HepG2 (cell line): ENCODE results near the gene MAN1B1. TPM values are rescaled to one million over a fixed set of nuclear protein-coding genes. Genes with fewer than 3 reads are reported as not detected.

ENCODE experiments used
- ATAC-seq: fragments of 200-7000 bp; cut with Tn5 transposase; 3 replicates; pipeline ENCODE4 v1.9.1; 2020; ENCODE audit warnings: mild to moderate bottlenecking, moderate library complexity
- BruUV-seq: library from RNA; stranded (reverse); fragments of 400-500 nt; replicated peaks from 2 replicates; lab custom pipeline; 2021; lab: Mats Ljungman, UMichigan
- CTCF ChIA-PET: fragments of 300-600 bp; formaldehyde crosslinking; extraction: SDS; loops from one replicate; lab custom pipeline; 2021; ENCODE audit warnings: low total read pairs, inconsistent platforms, low intra/inter-chr PET ratio; lab: Yijun Ruan, JAX
- POLR2A ChIA-PET: fragments of 350-600 bp; sonication (Branson Sonifier 250); formaldehyde crosslinking; loops from one replicate; lab custom pipeline; 2020; ENCODE audit warnings: antibody characterized with exemption, inconsistent platforms; lab: Yijun Ruan, JAX
- DNase-seq: peaks from one replicate; pipeline ENCODE4 v3.0.0-alpha.2; 2015; ENCODE audit warnings: low spot score
- FAIRE-seq: peaks from 3 replicates; lab custom pipeline; 2011; peaks lifted over from hg19 to GRCh38; lab: Jason Lieb, UNC
- H2AFZ ChIP-seq: one replicate; pipeline ENCODE4 v1.6.1; 2011; ENCODE audit warnings: low read length, inconsistent platforms
- H3K27ac ChIP-seq: fragments of 300-600 bp; 3 replicates; pipeline ENCODE4 v1.8.0; 2011; ENCODE audit warnings: mixed run types, mild to moderate bottlenecking, mixed read lengths, low read length, inconsistent platforms; ENCODE audit not compliant: insufficient read depth; ENCODE audit errors: extremely low read length
- H3K27me3 ChIP-seq, 2 experiments: fragments of 200-600 bp in 1 of 2; 2 replicates in 1 of 2; 3 replicates in 1 of 2; pipeline versions ENCODE4 v1.6.0 to v1.8.0; 2011; ENCODE audit warnings: low read length in 2 of 2, mild to moderate bottlenecking in 2 of 2, moderate library complexity in 2 of 2, inconsistent platforms in 1 of 2; ENCODE audit not compliant: insufficient read depth in 2 of 2, control insufficient read depth in 1 of 2
- H3K36me3 ChIP-seq, 2 experiments: fragments of 200-600 bp in 1 of 2; replicated peaks in 1 of 2; 2 replicates in 1 of 2; 3 replicates in 1 of 2; pipeline versions ENCODE4 v1.5.1 to v1.8.0; 2011; ENCODE audit warnings: low read length in 2 of 2, inconsistent platforms in 1 of 2; ENCODE audit not compliant: insufficient read depth in 2 of 2, control insufficient read depth in 1 of 2
- H3K4me1 ChIP-seq: 2 replicates; pipeline ENCODE4 v1.5.1; 2012; ENCODE audit warnings: low read length, inconsistent platforms; ENCODE audit not compliant: insufficient read depth
- H3K4me2 ChIP-seq: 2 replicates; pipeline ENCODE4 v1.6.0; 2011; ENCODE audit warnings: low read depth, low read length, inconsistent platforms
- H3K4me3 ChIP-seq, 3 experiments: fragments of 200-600 bp in 1 of 3; sonication (generic), shearing (Covaris generic) in 1 of 3; replicated peaks in 1 of 3; 2 replicates each; pipeline ENCODE4 v1.5.1; 2011 to 2016; ENCODE audit warnings: low read length in 3 of 3, inconsistent platforms in 2 of 3, low read depth in 2 of 3, mild to moderate bottlenecking in 2 of 3, control low read depth in 1 of 3, mixed read lengths in 1 of 3; ENCODE audit not compliant: insufficient read depth in 1 of 3
- H3K79me2 ChIP-seq: one replicate; pipeline ENCODE4 v1.6.1; 2011; ENCODE audit warnings: low read length, inconsistent platforms; ENCODE audit not compliant: insufficient read depth
- H3K9ac ChIP-seq: 2 replicates; pipeline ENCODE4 v1.6.0; 2011; ENCODE audit warnings: mild to moderate bottlenecking, low read depth, low read length, inconsistent platforms; ENCODE audit not compliant: insufficient read depth
- H3K9me3 ChIP-seq: 2 replicates; pipeline ENCODE4 v1.5.1; 2012; ENCODE audit warnings: mild to moderate bottlenecking, low read length
- H4K20me1 ChIP-seq: 2 replicates; pipeline ENCODE4 v1.6.0; 2011; ENCODE audit warnings: inconsistent platforms, mild to moderate bottlenecking, low read length, moderate library complexity; ENCODE audit not compliant: insufficient read depth
- CBX5 ChIP-seq: sonication (generic); formaldehyde crosslinking; IDR thresholded peaks from 2 replicates; pipeline ENCODE4 v1.4.0; 2020; ENCODE audit warnings: missing genetic modification reagents, borderline replicate concordance
- IKZF4 ChIP-seq: sonication (generic); formaldehyde crosslinking; IDR thresholded peaks from 2 replicates; pipeline ENCODE4 v1.5.1; 2020; ENCODE audit warnings: borderline replicate concordance, mild to moderate bottlenecking, low read depth, missing genetic modification reagents; ENCODE audit errors: not compliant biosample characterization
- IRX3 ChIP-seq: sonication (generic); formaldehyde crosslinking; IDR thresholded peaks from 2 replicates; pipeline ENCODE4 v1.8.1; 2023; ENCODE audit warnings: mild to moderate bottlenecking, low read depth, missing genetic modification reagents, borderline replicate concordance
- MIXL1 ChIP-seq: IDR thresholded peaks from 2 replicates; pipeline ENCODE4 v1.6.1; 2016
- NFKBIZ ChIP-seq: IDR thresholded peaks from 2 replicates; pipeline ENCODE4 v1.6.1; 2018; ENCODE audit warnings: missing genetic modification reagents, missing compliant biosample characterization
- SAP130 ChIP-seq: IDR thresholded peaks from 2 replicates; pipeline ENCODE4 v1.6.1; 2016; ENCODE audit warnings: low read depth
- SOX6 ChIP-seq, 2 experiments: fragments of 450-650 bp in 1 of 2; sonication (generic) in 1 of 2; formaldehyde crosslinking in 1 of 2; IDR thresholded peaks; 2 replicates each; pipeline versions ENCODE4 v1.4.0 to v1.6.1; 2017 to 2020; ENCODE audit warnings: antibody characterized with exemption in 1 of 2, mild to moderate bottlenecking in 1 of 2, missing genetic modification reagents in 1 of 2
- ZMAT3 ChIP-seq: sonication (generic); formaldehyde crosslinking; conservative IDR thresholded peaks from 2 replicates; pipeline ENCODE4 v1.7.0; 2021; ENCODE audit warnings: missing genetic modification reagents
- ZMYM2 ChIP-seq: sonication (generic); formaldehyde crosslinking; IDR thresholded peaks from 2 replicates; pipeline ENCODE4 v1.8.0; 2022; ENCODE audit warnings: mild to moderate bottlenecking, missing genetic modification reagents
- ZNF567 ChIP-seq: sonication (generic); formaldehyde crosslinking; IDR thresholded peaks from 2 replicates; pipeline ENCODE4 v1.8.1; 2023; ENCODE audit warnings: mild to moderate bottlenecking, missing genetic modification reagents, borderline replicate concordance
- ZNF878 ChIP-seq: sonication (generic); formaldehyde crosslinking; IDR thresholded peaks from 2 replicates; pipeline ENCODE4 v1.8.1; 2023; ENCODE audit warnings: mild to moderate bottlenecking, missing genetic modification reagents, moderate library complexity
- WGBS: methylation state at CpG from one replicate; pipeline ENCODE4 v1.1.6; 2017; ENCODE audit warnings: low lambda C conversion rate; 5-methylcytosine and 5-hydroxymethylcytosine counted together
- in situ Hi-C: cut with HindIII; loops from 2 replicates; pipeline ENCODE4 v1.10.0; 2017; ENCODE audit warnings: low pct_unique_long_range_greater_than_20kb; ENCODE audit not compliant: extremely low pct_ligation_motif_present
- intact Hi-C: fragments of 100-400 bp; cut with micrococcal nuclease; formaldehyde crosslinking; loops from one replicate; pipeline ENCODE4 v1.10.0; 2022; ENCODE audit not compliant: unreplicated experiment
- polyA plus RNA-seq, 8 experiments: library from polyadenylated mRNA; depleted of rRNA in 3 of 8; stranded (reverse) in 7 of 8; unstranded in 1 of 8; fragments of >200 nt; fragmentation: Illumina TruSeq in 4 of 8; extraction: Trizol in 4 of 8; gene quantifications; 2 replicates each; pipeline versions ENCODE4 v1.2.1 to v1.2.3, GENCODE V29; 2011 to 2016; ENCODE audit warnings: low read depth in 4 of 8, missing spikeins in 1 of 8, mixed read lengths in 1 of 8; ENCODE audit not compliant: insufficient read depth in 1 of 8
- total RNA-seq, 5 experiments: library from RNA; depleted of rRNA; stranded (reverse); fragments of >200 nt; fragmentation: Illumina TruSeq; extraction: Trizol; gene quantifications; 2 replicates each; pipeline ENCODE4 v1.2.3, GENCODE V29; 2016; ENCODE audit warnings: low read depth in 1 of 5
- TF ChIP-seq, protein P1 (sequence below): sonication (generic); formaldehyde crosslinking; conservative IDR thresholded peaks from 2 replicates; pipeline ENCODE4 v1.4.0; 2020; ENCODE audit warnings: missing genetic modification reagents
- TF ChIP-seq, protein P2 (sequence below): sonication (generic); formaldehyde crosslinking; IDR thresholded peaks from 2 replicates; pipeline ENCODE4 v1.9.0; 2021; ENCODE audit warnings: mild to moderate bottlenecking, missing genetic modification reagents
- TF ChIP-seq, protein P3 (sequence below): sonication (generic); formaldehyde crosslinking; IDR thresholded peaks from 2 replicates; pipeline ENCODE4 v1.5.0; 2020; ENCODE audit warnings: mild to moderate bottlenecking, missing genetic modification reagents, moderate library complexity

Gene MAN1B1
- total and polyA plus RNA-seq, 2 of the 13 experiments (the other 11 are each of a cell fraction or from before 2014, with no cell fraction given) = 48.9 to 59.5 TPM

- Histone ChIP-seq H3K4me2 (peak overlapping the region; percentile 82), H3K36me3 (peaks cover 3 to 14% of the 10 kb centered on the region in 2 experiments; a peak in 2 of 5 replicates), H3K9ac (peak overlapping the region; percentile 56), H4K20me1 (no peaks in the 10 kb centered on the region), H3K27ac (peak overlapping the region; percentile 63), H3K79me2 (no peaks in the 10 kb centered on the region), H2AFZ (no peak overlapping the region), H3K9me3 (no peaks in the 10 kb centered on the region), H3K27me3 (no peaks in the 10 kb centered on the region), H3K4me3 (peak overlapping the region; percentile 45 to 73 (median 51); a peak in 5 of 6 replicates), H3K4me1 (peaks cover 58% of the 10 kb centered on the region)
- FAIRE-seq (no peak), ATAC-seq (peak; percentile 78), DNase-seq (peak; percentile 31)
- ChIA-PET POLR2A (interaction anchor here (0.6 to 1.4 kb wide), 7 partner anchors 15 to 130 kb away, joined by 3 to 8 read pairs (median 3); partner anchors contain the start of genes MAN1B1, SAPCD2 and TUBB4B), CTCF (no interaction called here)
- 50% methylated on average over 1 of the region's 35 CpGs for WGBS
- BruUV-seq = no TSS peak
- intact Hi-C loops = loop anchor here (10.0 kb wide), 1 partner anchor 63 kb away; the partner anchor contains the start of genes LRRC26 and TMEM210
- in situ Hi-C loops = loop anchor here (5.0 kb wide), 1 partner anchor 115 kb away; the partner anchor contains the start of genes CYSRT1 and RNF224
- TF ChIP-seq, protein P1, sequence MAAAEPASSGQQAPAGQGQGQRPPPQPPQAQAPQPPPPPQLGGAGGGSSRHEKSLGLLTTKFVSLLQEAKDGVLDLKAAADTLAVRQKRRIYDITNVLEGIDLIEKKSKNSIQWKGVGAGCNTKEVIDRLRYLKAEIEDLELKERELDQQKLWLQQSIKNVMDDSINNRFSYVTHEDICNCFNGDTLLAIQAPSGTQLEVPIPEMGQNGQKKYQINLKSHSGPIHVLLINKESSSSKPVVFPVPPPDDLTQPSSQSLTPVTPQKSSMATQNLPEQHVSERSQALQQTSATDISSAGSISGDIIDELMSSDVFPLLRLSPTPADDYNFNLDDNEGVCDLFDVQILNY = no peak
- peak; percentile 46; the same call in 1 of the 2 replicates for TF ChIP-seq SAP130
- TF ChIP-seq NFKBIZ (CRISPR knock-in tag) = no peak
- no peak for TF ChIP-seq SOX6 (IDR thresholded peaks at IDR 0.05)
- 0 out of 2 replicates have a peak, but pooled peaks have one; percentile 25 for TF ChIP-seq SOX6 (CRISPR knock-in tag; IDR thresholded peaks at IDR 0.05)
- TF ChIP-seq ZNF567 (CRISPR knock-in tag) = no peak
- TF ChIP-seq, protein P2, sequence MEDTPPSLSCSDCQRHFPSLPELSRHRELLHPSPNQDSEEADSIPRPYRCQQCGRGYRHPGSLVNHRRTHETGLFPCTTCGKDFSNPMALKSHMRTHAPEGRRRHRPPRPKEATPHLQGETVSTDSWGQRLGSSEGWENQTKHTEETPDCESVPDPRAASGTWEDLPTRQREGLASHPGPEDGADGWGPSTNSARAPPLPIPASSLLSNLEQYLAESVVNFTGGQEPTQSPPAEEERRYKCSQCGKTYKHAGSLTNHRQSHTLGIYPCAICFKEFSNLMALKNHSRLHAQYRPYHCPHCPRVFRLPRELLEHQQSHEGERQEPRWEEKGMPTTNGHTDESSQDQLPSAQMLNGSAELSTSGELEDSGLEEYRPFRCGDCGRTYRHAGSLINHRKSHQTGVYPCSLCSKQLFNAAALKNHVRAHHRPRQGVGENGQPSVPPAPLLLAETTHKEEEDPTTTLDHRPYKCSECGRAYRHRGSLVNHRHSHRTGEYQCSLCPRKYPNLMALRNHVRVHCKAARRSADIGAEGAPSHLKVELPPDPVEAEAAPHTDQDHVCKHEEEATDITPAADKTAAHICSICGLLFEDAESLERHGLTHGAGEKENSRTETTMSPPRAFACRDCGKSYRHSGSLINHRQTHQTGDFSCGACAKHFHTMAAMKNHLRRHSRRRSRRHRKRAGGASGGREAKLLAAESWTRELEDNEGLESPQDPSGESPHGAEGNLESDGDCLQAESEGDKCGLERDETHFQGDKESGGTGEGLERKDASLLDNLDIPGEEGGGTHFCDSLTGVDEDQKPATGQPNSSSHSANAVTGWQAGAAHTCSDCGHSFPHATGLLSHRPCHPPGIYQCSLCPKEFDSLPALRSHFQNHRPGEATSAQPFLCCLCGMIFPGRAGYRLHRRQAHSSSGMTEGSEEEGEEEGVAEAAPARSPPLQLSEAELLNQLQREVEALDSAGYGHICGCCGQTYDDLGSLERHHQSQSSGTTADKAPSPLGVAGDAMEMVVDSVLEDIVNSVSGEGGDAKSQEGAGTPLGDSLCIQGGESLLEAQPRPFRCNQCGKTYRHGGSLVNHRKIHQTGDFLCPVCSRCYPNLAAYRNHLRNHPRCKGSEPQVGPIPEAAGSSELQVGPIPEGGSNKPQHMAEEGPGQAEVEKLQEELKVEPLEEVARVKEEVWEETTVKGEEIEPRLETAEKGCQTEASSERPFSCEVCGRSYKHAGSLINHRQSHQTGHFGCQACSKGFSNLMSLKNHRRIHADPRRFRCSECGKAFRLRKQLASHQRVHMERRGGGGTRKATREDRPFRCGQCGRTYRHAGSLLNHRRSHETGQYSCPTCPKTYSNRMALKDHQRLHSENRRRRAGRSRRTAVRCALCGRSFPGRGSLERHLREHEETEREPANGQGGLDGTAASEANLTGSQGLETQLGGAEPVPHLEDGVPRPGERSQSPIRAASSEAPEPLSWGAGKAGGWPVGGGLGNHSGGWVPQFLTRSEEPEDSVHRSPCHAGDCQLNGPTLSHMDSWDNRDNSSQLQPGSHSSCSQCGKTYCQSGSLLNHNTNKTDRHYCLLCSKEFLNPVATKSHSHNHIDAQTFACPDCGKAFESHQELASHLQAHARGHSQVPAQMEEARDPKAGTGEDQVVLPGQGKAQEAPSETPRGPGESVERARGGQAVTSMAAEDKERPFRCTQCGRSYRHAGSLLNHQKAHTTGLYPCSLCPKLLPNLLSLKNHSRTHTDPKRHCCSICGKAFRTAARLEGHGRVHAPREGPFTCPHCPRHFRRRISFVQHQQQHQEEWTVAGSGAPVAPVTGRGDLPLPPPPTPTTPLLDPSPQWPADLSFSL (CRISPR knock-in tag) = no peak
- no peak for TF ChIP-seq CBX5 (CRISPR knock-in tag)
- no peak for TF ChIP-seq IKZF4 (CRISPR knock-in tag)
- TF ChIP-seq ZNF878 (CRISPR knock-in tag) = no peak
- no peak for TF ChIP-seq IRX3 (CRISPR knock-in tag)
- TF ChIP-seq, protein P3, sequence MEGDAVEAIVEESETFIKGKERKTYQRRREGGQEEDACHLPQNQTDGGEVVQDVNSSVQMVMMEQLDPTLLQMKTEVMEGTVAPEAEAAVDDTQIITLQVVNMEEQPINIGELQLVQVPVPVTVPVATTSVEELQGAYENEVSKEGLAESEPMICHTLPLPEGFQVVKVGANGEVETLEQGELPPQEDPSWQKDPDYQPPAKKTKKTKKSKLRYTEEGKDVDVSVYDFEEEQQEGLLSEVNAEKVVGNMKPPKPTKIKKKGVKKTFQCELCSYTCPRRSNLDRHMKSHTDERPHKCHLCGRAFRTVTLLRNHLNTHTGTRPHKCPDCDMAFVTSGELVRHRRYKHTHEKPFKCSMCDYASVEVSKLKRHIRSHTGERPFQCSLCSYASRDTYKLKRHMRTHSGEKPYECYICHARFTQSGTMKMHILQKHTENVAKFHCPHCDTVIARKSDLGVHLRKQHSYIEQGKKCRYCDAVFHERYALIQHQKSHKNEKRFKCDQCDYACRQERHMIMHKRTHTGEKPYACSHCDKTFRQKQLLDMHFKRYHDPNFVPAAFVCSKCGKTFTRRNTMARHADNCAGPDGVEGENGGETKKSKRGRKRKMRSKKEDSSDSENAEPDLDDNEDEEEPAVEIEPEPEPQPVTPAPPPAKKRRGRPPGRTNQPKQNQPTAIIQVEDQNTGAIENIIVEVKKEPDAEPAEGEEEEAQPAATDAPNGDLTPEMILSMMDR = peak; percentile 68
- peak; percentile 21; the same call in 1 of the 2 replicates for TF ChIP-seq ZMAT3 (CRISPR knock-in tag)
- no peak for TF ChIP-seq MIXL1 (CRISPR knock-in tag)
- TF ChIP-seq ZMYM2 (CRISPR knock-in tag) = no peak
Observed at GRCh38 chr9:137111788-137112563, 25.2 kb downstream of the MAN1B1 start.
